DMS114 treated with DMSO at 0.1 percent for 48 hours (cell line): ENCODE data around the gene FBXL4.
A peak's percentile ranks its signal among the peaks of the same experiment; 100 is the strongest.

Source experiments
- DNase-seq: peaks from one replicate; lab custom pipeline; 2025; ENCODE audit not compliant: unreplicated experiment; lab: John Stamatoyannopoulos, UW

FBXL4 gene

GRCh38 chr6:98887650-98888049 lies 60.1 kb downstream of the FBXL4 start:
- DNase-seq, result no peak

- DNase-seq, result no peak
Measured at GRCh38 chr6:98885330-98885729, 62.4 kb downstream of the FBXL4 start.

- DNase-seq, result no peak
Measured at GRCh38 chr6:98880486-98880885, 67.3 kb downstream of the FBXL4 start.

GRCh38 chr6:98877250-98877649 lies 70.5 kb downstream of the FBXL4 start:
- DNase-seq, result no peak

- no peak for DNase-seq
Measured at GRCh38 chr6:98875375-98875774, 72.4 kb downstream of the FBXL4 start.

GRCh38 chr6:98871821-98872220 lies 75.9 kb downstream of the FBXL4 start:
- no peak for DNase-seq

GRCh38 chr6:98871057-98871456 lies 76.7 kb downstream of the FBXL4 start:
- no peak for DNase-seq

GRCh38 chr6:98864497-98864896 lies 83.2 kb downstream of the FBXL4 start:
- DNase-seq, result no peak

- DNase-seq, result no peak
Measured at GRCh38 chr6:98848539-98849242, 99.1 kb downstream of the FBXL4 start.

- DNase-seq, result no peak
Measured at GRCh38 chr6:98847779-98848538, 99.8 kb downstream of the FBXL4 start.

GRCh38 chr6:98847416-98847778 lies 100.3 kb downstream of the FBXL4 start:
- DNase-seq, result no peak

- DNase-seq, result no peak
Measured at GRCh38 chr6:98846021-98846380, 101.7 kb downstream of the FBXL4 start.

- DNase-seq, result peak; percentile 75
Measured at GRCh38 chr6:98845211-98846020, 102.3 kb downstream of the FBXL4 start.

- no peak for DNase-seq
Measured at GRCh38 chr6:98844244-98845210, 103.2 kb downstream of the FBXL4 start.

- no peak for DNase-seq
Measured at GRCh38 chr6:98843271-98844243, 104.2 kb downstream of the FBXL4 start.

- no peak for DNase-seq
Measured at GRCh38 chr6:98842342-98843180, 105.2 kb downstream of the FBXL4 start.

GRCh38 chr6:98841621-98842341 lies 106.0 kb downstream of the FBXL4 start:
- DNase-seq, result no peak

GRCh38 chr6:98840996-98841513 lies 106.7 kb downstream of the FBXL4 start:
- no peak for DNase-seq
